ENCODE measurements around the gene MBD2. TPM values are rescaled to one million over a fixed set of nuclear protein-coding genes. Genes with fewer than 3 reads are reported as not detected.

MBD2 gene, protein sequence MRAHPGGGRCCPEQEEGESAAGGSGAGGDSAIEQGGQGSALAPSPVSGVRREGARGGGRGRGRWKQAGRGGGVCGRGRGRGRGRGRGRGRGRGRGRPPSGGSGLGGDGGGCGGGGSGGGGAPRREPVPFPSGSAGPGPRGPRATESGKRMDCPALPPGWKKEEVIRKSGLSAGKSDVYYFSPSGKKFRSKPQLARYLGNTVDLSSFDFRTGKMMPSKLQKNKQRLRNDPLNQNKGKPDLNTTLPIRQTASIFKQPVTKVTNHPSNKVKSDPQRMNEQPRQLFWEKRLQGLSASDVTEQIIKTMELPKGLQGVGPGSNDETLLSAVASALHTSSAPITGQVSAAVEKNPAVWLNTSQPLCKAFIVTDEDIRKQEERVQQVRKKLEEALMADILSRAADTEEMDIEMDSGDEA
- total RNA-seq = 10 to 100 TPM; 53.5 to 79.7 (median 63.5) TPM

- no peak for TF ChIP-seq CTCF (IDR thresholded peaks at IDR 0.05; ENCODE audit: low read depth)
Observed at GRCh38 chr18:54224379-54225014, at the start of gene MBD2. TSS of gene MBD2 (minus strand) at chr18:54224669. CDS start at chr18:54224559, 110 bp downstream.

GRCh38 chr18:54269893-54270844 lies 45.7 kb upstream of the MBD2 start:
- TF ChIP-seq CTCF (IDR thresholded peaks at IDR 0.05; ENCODE audit: low read depth) = no peak

- no peak for TF ChIP-seq CTCF (IDR thresholded peaks at IDR 0.05; ENCODE audit: low read depth)
Observed at GRCh38 chr18:54268751-54269150, 44.3 kb upstream of the MBD2 start.

DNA sequence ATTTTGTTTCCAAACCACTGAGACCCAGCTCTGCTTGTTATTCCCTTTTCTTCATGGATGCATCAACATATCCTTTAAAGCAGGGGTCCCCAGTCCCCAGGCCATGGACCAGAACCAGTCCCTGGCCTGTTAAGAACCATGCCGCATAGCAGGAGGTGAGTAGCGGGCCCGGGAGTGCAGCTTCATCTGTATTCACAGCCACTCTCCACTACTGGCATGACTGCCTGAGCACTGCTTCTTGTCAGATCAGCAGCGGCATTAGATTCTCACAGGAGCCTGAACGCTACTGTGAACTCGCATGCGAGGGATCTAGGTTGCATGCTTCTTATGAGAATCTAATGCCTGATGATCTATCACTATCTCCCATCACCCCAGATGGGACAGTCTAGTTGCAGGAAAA lies 43.2 kb upstream of the MBD2 start:
- TF ChIP-seq CTCF (IDR thresholded peaks at IDR 0.05; ENCODE audit: low read depth) = no peak

DNA sequence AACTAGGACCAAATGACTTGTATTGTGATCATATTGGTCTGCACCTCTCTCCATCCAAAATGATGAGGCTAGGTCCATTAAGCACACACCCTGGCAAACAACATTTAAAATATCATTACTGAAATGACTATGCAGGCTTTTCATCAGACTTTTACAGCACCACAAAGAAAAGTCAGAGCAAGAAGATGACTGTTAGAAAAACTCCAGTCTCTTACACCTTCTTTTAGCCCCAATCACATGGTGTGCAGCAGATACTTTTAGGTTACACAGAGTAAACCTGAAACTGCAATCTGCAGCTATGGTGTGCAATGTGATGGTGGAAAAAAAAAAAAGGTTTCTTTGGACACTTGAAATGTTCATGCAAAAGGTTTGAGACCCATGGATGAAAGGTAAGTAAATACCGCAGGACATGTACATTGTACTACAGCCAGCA lies 39.5 kb upstream of the MBD2 start:
- no peak for TF ChIP-seq CTCF (IDR thresholded peaks at IDR 0.05; ENCODE audit: low read depth)

- TF ChIP-seq CTCF (IDR thresholded peaks at IDR 0.05; ENCODE audit: low read depth) = no peak
Observed at GRCh38 chr18:54261894-54262293, 37.4 kb upstream of the MBD2 start.

All from subcutaneous adipose tissue (tissue), 4 donors.